SK-N-SH (cell line): ENCODE measurements around the gene CKM. TPM values are rescaled to one million over a fixed set of nuclear protein-coding genes. Genes with fewer than 3 reads are reported as not detected.
A peak's percentile ranks its signal among the peaks of the same experiment; 100 is the strongest.

Experiments
- CTCF ChIA-PET: fragments of 300-600, 350-600 bp; formaldehyde crosslinking; extraction: SDS; loops from one replicate; lab custom pipeline; 2021; lab: Yijun Ruan, JAX
- POLR2A ChIA-PET: fragments of 350-600 bp; sonication (Branson Sonifier 250); formaldehyde crosslinking; extraction: SDS; loops from one replicate; lab custom pipeline; 2020; ENCODE audit warnings: antibody characterized with exemption, inconsistent platforms; lab: Yijun Ruan, JAX
- DNase-seq: peaks from one replicate; pipeline ENCODE4 v3.0.0; 2012
- H2AFZ ChIP-seq: fragments of 200-600 bp; sonication (generic); 2 replicates; pipeline ENCODE4 v1.8.1; 2016; ENCODE audit warnings: antibody characterized with exemption, mild to moderate bottlenecking, low read depth
- H3F3A ChIP-seq: fragments of 200-600 bp; sonication (generic); replicated peaks from 2 replicates; pipeline ENCODE3; 2016; ENCODE audit warnings: antibody characterized with exemption, mild to moderate bottlenecking; ENCODE audit not compliant: insufficient read depth
- H3K27ac ChIP-seq, 2 experiments: fragments of 200-500 bp in 1 of 2; fragments of 200-600 bp in 1 of 2; sonication (Bioruptor generic) in 1 of 2; sonication (generic), shearing (Covaris generic) in 1 of 2; 2 replicates each; pipeline versions ENCODE4 v1.5.1 to v1.6.1; 2014 to 2016; ENCODE audit warnings: low read depth in 2 of 2, inconsistent platforms in 1 of 2, low read length in 1 of 2, mild to moderate bottlenecking in 1 of 2, mixed read lengths in 1 of 2
- H3K27me3 ChIP-seq: fragments of 200-600 bp; sonication (generic), shearing (Covaris generic); 2 replicates; pipeline ENCODE4 v1.6.1; 2016; ENCODE audit warnings: mixed run types; ENCODE audit not compliant: insufficient read depth
- H3K36me3 ChIP-seq, 2 experiments: fragments of 200-500 bp in 1 of 2; fragments of 200-600 bp in 1 of 2; sonication (Bioruptor generic) in 1 of 2; sonication (generic) in 1 of 2; replicated peaks in 1 of 2; 2 replicates each; pipeline versions ENCODE3 to v1.5.1; 2014 to 2016; ENCODE audit warnings: low read length in 1 of 2, mild to moderate bottlenecking in 1 of 2; ENCODE audit not compliant: insufficient read depth in 2 of 2, control insufficient read depth in 1 of 2
- H3K4me1 ChIP-seq, 2 experiments: fragments of 200-500 bp in 1 of 2; fragments of 200-600 bp in 1 of 2; sonication (Bioruptor generic) in 1 of 2; sonication (generic), shearing (Covaris generic) in 1 of 2; 2 replicates each; pipeline versions ENCODE4 v1.5.1 to v1.6.1; 2014 to 2016; ENCODE audit warnings: low read depth in 1 of 2, low read length in 1 of 2, mixed run types in 1 of 2; ENCODE audit not compliant: insufficient read depth in 2 of 2, control insufficient read depth in 1 of 2
- H3K4me2 ChIP-seq: fragments of 200-600 bp; sonication (generic), shearing (Covaris generic); 2 replicates; pipeline ENCODE4 v1.6.1; 2017; ENCODE audit warnings: mixed run types
- H3K4me3 ChIP-seq, 2 experiments: fragments of 200-500 bp in 1 of 2; fragments of 200-600 bp in 1 of 2; sonication (Bioruptor generic) in 1 of 2; sonication (generic), shearing (Covaris generic) in 1 of 2; 2 replicates each; pipeline versions ENCODE4 v1.5.1 to v1.8.1; 2014 to 2016; ENCODE audit warnings: low read depth in 2 of 2, inconsistent platforms in 1 of 2, low read length in 1 of 2, mild to moderate bottlenecking in 1 of 2, mixed read lengths in 1 of 2, moderate library complexity in 1 of 2
- H3K79me2 ChIP-seq: fragments of 200-600 bp; sonication (generic); 2 replicates; pipeline ENCODE4 v1.8.1; 2017; ENCODE audit warnings: mild to moderate bottlenecking; ENCODE audit not compliant: insufficient read depth
- H3K9ac ChIP-seq: fragments of 200-600 bp; sonication (generic); 2 replicates; pipeline ENCODE4 v1.6.1; 2017; ENCODE audit warnings: mixed run types
- H3K9me2 ChIP-seq: fragments of 200-600 bp; sonication (generic); 2 replicates; pipeline ENCODE4 v1.6.1; 2017; ENCODE audit warnings: mixed run types
- H3K9me3 ChIP-seq: fragments of 200-600 bp; sonication (generic); 2 replicates; pipeline ENCODE4 v1.6.1; 2017; ENCODE audit warnings: mixed run types, mild to moderate bottlenecking, moderate library complexity
- H4K20me1 ChIP-seq: fragments of 200-600 bp; sonication (generic); 2 replicates; pipeline ENCODE4 v1.6.1; 2017; ENCODE audit warnings: mild to moderate bottlenecking, mixed run types; ENCODE audit not compliant: insufficient read depth
- ELF1 ChIP-seq: IDR thresholded peaks from 2 replicates; pipeline ENCODE4 v1.4.0; 2012
- EZH2phosphoT487 ChIP-seq: fragments of 200-600 bp; sonication (generic); IDR thresholded peaks from 2 replicates; pipeline ENCODE4 v1.6.1; 2017; ENCODE audit warnings: low read depth, mixed run types, mild to moderate bottlenecking, antibody characterized with exemption, moderate library complexity, borderline replicate concordance
- FOSL2 ChIP-seq: IDR thresholded peaks from 2 replicates; pipeline ENCODE4 v1.4.0; 2012; ENCODE audit warnings: low read depth, mild to moderate bottlenecking, moderate library complexity, borderline replicate concordance
- FOXJ3 ChIP-seq: sonication (generic); formaldehyde crosslinking; IDR thresholded peaks from 2 replicates; pipeline ENCODE4 v1.5.1; 2020; ENCODE audit warnings: mild to moderate bottlenecking, missing genetic modification reagents
- GABPA ChIP-seq: IDR thresholded peaks from 2 replicates; pipeline ENCODE4 v1.4.0; 2012; ENCODE audit warnings: low read depth, mild to moderate bottlenecking
- IRF3 ChIP-seq: fragments of 150-350 bp; IDR thresholded peaks from 2 replicates; pipeline ENCODE4 v1.6.1; 2016; ENCODE audit warnings: mild to moderate bottlenecking, low read depth, low read length
- JUND ChIP-seq: IDR thresholded peaks from 2 replicates; pipeline ENCODE4 v1.4.0; 2012
- MEF2A ChIP-seq: IDR thresholded peaks from 2 replicates; pipeline ENCODE4 v1.4.0; 2012; ENCODE audit warnings: low read depth, borderline replicate concordance
- NRF1 ChIP-seq: IDR thresholded peaks from 2 replicates; pipeline ENCODE4 v1.6.1; 2012; ENCODE audit warnings: low read depth, mild to moderate bottlenecking, low read length
- RAD21 ChIP-seq: IDR thresholded peaks from 2 replicates; pipeline ENCODE4 v1.6.1; 2012; ENCODE audit warnings: mild to moderate bottlenecking, low read length
- SIN3A ChIP-seq: IDR thresholded peaks from 2 replicates; pipeline ENCODE4 v1.6.1; 2012; ENCODE audit warnings: low read depth, mild to moderate bottlenecking, low read length, moderate library complexity, borderline replicate concordance
- SMC3 ChIP-seq: IDR thresholded peaks from 2 replicates; pipeline ENCODE4 v1.6.1; 2012; ENCODE audit warnings: low read depth, low read length, improper control_type of control experiment
- USF1 ChIP-seq: IDR thresholded peaks from 2 replicates; pipeline ENCODE4 v1.4.0; 2012; ENCODE audit warnings: low read depth, borderline replicate concordance
- WGBS: methylation state at CpG from one replicate; pipeline ENCODE4 v1.1.6; 2017; ENCODE audit warnings: low lambda C conversion rate; 5-methylcytosine and 5-hydroxymethylcytosine counted together
- polyA plus RNA-seq, 3 experiments: library from polyadenylated mRNA; depleted of rRNA; stranded (reverse); fragments of >200 nt; gene quantifications; 2 replicates each; pipeline ENCODE4 v1.2.3, GENCODE V29; 2012
- TF ChIP-seq, protein P1 (sequence below): IDR thresholded peaks from 2 replicates; pipeline ENCODE4 v1.6.1; 2012; ENCODE audit warnings: mild to moderate bottlenecking, low read depth, low read length, moderate library complexity

Gene CKM
- polyA plus RNA-seq, 1 of the 3 experiments (the other 2 are of a cell fraction): 0.05 TPM

DNA sequence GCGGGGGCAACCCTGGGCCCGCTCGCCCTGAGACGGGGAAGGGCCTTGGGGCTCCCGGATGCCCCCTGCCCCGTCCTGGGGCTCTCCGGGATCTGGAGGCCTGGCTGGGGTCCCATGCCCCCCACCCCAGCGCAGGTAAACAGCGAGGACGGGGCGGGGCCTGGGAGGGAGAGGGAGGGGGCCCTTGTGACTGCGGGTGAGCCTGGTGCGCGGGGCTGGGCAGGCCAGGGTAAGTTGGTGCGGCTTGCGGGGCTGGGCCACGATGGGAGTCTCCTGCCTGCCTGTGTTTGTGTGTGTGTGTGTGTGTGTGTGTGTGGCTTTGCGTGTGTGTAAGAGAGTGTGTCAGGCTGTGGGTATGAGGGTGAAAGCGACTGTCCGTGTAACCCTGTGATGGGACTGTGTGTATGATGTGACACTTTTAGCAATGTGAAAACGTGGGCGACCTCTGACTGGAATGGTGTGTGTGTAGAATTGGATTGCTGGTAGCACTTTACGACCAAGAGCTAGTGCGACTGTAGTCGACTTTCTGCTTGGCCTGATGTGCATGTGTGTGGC, 18.3 kb upstream of the CKM start:
- H3K36me3 ChIP-seq: no peaks in the 10 kb centered on the region
- no peaks in the 10 kb centered on the region for H3K9me2 ChIP-seq
- peak overlapping the region; percentile 40 to 49; a peak in 3 of 4 replicates for H3K4me3 ChIP-seq
- no peak overlapping the region for H3K27ac ChIP-seq
- ChIA-PET CTCF (interaction anchor here (0.8 to 1.5 kb wide), 2 partner anchors 15 to 162 kb away, joined by 3 to 4 read pairs; partner anchors contain the start of genes BLOC1S3 and TRAPPC6A), POLR2A (no interaction called here)
- no peaks in the 10 kb centered on the region; the same call in 1 of the 2 replicates for H3K27me3 ChIP-seq
- WGBS: 21% methylated on average over 25 of the region's 25 CpGs
- peaks cover 0 to 2% of the 10 kb centered on the region in 2 experiments; a peak in 1 of 4 replicates for H3K4me1 ChIP-seq
- no peak for DNase-seq
- H3F3A ChIP-seq: peaks cover 21% of the 10 kb centered on the region
- H3K9me3 ChIP-seq: no peaks in the 10 kb centered on the region
- H4K20me1 ChIP-seq: no peaks in the 10 kb centered on the region
- no peak overlapping the region for H3K9ac ChIP-seq
- peak overlapping the region; percentile 52 for H3K4me2 ChIP-seq
- TF ChIP-seq, protein P1, sequence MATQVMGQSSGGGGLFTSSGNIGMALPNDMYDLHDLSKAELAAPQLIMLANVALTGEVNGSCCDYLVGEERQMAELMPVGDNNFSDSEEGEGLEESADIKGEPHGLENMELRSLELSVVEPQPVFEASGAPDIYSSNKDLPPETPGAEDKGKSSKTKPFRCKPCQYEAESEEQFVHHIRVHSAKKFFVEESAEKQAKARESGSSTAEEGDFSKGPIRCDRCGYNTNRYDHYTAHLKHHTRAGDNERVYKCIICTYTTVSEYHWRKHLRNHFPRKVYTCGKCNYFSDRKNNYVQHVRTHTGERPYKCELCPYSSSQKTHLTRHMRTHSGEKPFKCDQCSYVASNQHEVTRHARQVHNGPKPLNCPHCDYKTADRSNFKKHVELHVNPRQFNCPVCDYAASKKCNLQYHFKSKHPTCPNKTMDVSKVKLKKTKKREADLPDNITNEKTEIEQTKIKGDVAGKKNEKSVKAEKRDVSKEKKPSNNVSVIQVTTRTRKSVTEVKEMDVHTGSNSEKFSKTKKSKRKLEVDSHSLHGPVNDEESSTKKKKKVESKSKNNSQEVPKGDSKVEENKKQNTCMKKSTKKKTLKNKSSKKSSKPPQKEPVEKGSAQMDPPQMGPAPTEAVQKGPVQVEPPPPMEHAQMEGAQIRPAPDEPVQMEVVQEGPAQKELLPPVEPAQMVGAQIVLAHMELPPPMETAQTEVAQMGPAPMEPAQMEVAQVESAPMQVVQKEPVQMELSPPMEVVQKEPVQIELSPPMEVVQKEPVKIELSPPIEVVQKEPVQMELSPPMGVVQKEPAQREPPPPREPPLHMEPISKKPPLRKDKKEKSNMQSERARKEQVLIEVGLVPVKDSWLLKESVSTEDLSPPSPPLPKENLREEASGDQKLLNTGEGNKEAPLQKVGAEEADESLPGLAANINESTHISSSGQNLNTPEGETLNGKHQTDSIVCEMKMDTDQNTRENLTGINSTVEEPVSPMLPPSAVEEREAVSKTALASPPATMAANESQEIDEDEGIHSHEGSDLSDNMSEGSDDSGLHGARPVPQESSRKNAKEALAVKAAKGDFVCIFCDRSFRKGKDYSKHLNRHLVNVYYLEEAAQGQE: no peak
- TF ChIP-seq SMC3: no peak
- no peak for TF ChIP-seq USF1
- no peak for TF ChIP-seq EZH2phosphoT487
- no peak for TF ChIP-seq MEF2A
- TF ChIP-seq FOSL2: no peak
- no peak for TF ChIP-seq ELF1
- TF ChIP-seq GABPA: no peak
- no peak for TF ChIP-seq RAD21
- TF ChIP-seq NRF1: no peak
- no peak for TF ChIP-seq SIN3A
- no peak for TF ChIP-seq FOXJ3 (CRISPR knock-in tag)
- TF ChIP-seq JUND: no peak
- TF ChIP-seq IRF3: no peak
- no peak overlapping the region for H2AFZ ChIP-seq
- H3K79me2 ChIP-seq: no peaks in the 10 kb centered on the region
